ENCODE results near the gene RABGAP1L.
A peak's percentile ranks its signal among the peaks of the same experiment; 100 is the strongest.
"Not testable (repeated sequence)": the region's sequence is repeated elsewhere in the genome, so short reads cannot be mapped to it uniquely, and the experiment has no call there.

The RABGAP1L gene

GRCh38 chr1:174663358-174663757 lies 504.0 kb downstream of the RABGAP1L start:
- no peak for DNase-seq (ENCODE audit: low read depth)

GRCh38 chr1:174666248-174666647 lies 506.9 kb downstream of the RABGAP1L start:
- no peak for DNase-seq (ENCODE audit: low read depth)

- DNase-seq (ENCODE audit: low read depth), result no peak
Observed at GRCh38 chr1:174671826-174672225, 512.5 kb downstream of the RABGAP1L start.

- DNase-seq (ENCODE audit: low read depth), result no peak
Observed at GRCh38 chr1:174676856-174677255, 517.5 kb downstream of the RABGAP1L start.

GRCh38 chr1:174678657-174679056 lies 519.3 kb downstream of the RABGAP1L start:
- DNase-seq (ENCODE audit: low read depth), result no peak

- DNase-seq (ENCODE audit: low read depth), result no peak
Observed at GRCh38 chr1:174680101-174680500, 520.8 kb downstream of the RABGAP1L start.

- DNase-seq (ENCODE audit: low read depth), result peak; percentile 66
Observed at GRCh38 chr1:174682419-174683008, 523.2 kb downstream of the RABGAP1L start.

- no peak for DNase-seq (ENCODE audit: low read depth)
Observed at GRCh38 chr1:174686213-174686612, 526.9 kb downstream of the RABGAP1L start.

- DNase-seq (ENCODE audit: low read depth), result no peak
Observed at GRCh38 chr1:174689524-174689923, 530.2 kb downstream of the RABGAP1L start.

GRCh38 chr1:174690266-174690665 lies 530.9 kb downstream of the RABGAP1L start:
- no peak for DNase-seq (ENCODE audit: low read depth)

GRCh38 chr1:174692313-174692712 lies 533.0 kb downstream of the RABGAP1L start:
- peak; percentile 3 for DNase-seq (ENCODE audit: low read depth)

GRCh38 chr1:174693085-174693484 lies 533.8 kb downstream of the RABGAP1L start:
- no peak for DNase-seq (ENCODE audit: low read depth)

- DNase-seq (ENCODE audit: low read depth), result not testable (repeated sequence)
Observed at GRCh38 chr1:174693539-174693938, 534.2 kb downstream of the RABGAP1L start.

GRCh38 chr1:174696026-174696821 lies 536.9 kb downstream of the RABGAP1L start:
- no peak for DNase-seq (ENCODE audit: low read depth)

GRCh38 chr1:174700314-174700713 lies 541.0 kb downstream of the RABGAP1L start:
- no peak for DNase-seq (ENCODE audit: low read depth)

- DNase-seq (ENCODE audit: low read depth), result peak; percentile 68
Observed at GRCh38 chr1:174700775-174701174, 541.5 kb downstream of the RABGAP1L start.

GRCh38 chr1:174701565-174701964 lies 542.2 kb downstream of the RABGAP1L start:
- DNase-seq (ENCODE audit: low read depth), result no peak

GRCh38 chr1:174702011-174702410 lies 542.7 kb downstream of the RABGAP1L start:
- no peak for DNase-seq (ENCODE audit: low read depth)

- DNase-seq (ENCODE audit: low read depth), result no peak
Observed at GRCh38 chr1:174703309-174703708, 544.0 kb downstream of the RABGAP1L start.

- DNase-seq (ENCODE audit: low read depth), result no peak
Observed at GRCh38 chr1:174704300-174704699, 545.0 kb downstream of the RABGAP1L start.

GRCh38 chr1:174710868-174711845 lies 551.8 kb downstream of the RABGAP1L start:
- no peak for DNase-seq (ENCODE audit: low read depth)

- DNase-seq (ENCODE audit: low read depth), result not testable (repeated sequence)
Observed at GRCh38 chr1:174711848-174712247, 552.5 kb downstream of the RABGAP1L start.

Data from fibroblast of gingiva (primary cell).